Tibial nerve (tissue), 3 donors: ENCODE results near the gene TOM1L2.

Experiments used
- POLR2A ChIP-seq, 2 donors: fragments of 450-650 bp; IDR thresholded peaks; one replicate each; pipeline ENCODE4 v1.6.1; 2017; ENCODE audit warnings: antibody characterized with exemption in 2 of 2, mild to moderate bottlenecking in 2 of 2, moderate library complexity in 2 of 2
- TF ChIP-seq, protein P1 (sequence below), 5 experiments: fragments of 200-600 bp in 3 of 5; fragments of 450-650 bp in 2 of 5; sonication (generic) in 3 of 5; IDR thresholded peaks; one replicate each; pipeline ENCODE4 v1.5.1; 2016 to 2019; ENCODE audit warnings: antibody characterized with exemption in 5 of 5, mild to moderate bottlenecking in 3 of 5, moderate library complexity in 2 of 5

DNA sequence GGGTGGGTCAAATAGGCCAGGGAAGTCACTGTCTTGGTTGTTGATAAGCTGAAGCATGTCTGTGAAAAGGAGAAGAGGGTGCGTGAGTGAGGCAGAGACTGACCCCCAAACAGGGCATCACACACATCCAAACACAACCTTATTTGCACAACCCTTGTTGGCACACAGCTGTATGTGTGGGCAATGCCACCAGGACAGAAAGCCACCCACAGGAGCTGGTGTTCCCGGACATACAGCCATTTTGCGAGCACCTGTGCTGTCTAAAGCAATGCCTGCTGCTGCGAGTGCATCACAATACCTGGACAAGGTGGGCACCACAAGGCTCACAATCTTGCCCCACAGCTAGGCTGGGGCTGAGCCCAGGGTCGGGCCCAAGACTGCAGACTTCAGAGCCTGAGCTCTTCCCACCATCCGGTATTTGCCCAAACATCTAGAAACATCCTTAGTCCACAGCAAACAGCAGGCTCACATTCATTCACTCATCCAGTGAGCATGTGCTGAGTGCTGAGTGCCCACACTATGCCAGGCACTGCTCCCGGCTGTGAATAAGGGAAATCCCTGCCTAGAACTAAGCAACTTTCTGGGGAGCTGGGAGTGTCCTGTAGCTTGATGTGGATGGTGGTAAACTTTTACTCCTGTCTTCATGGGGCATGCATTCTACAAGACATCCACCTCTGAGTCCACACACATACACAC, 151.6 kb downstream of the TOM1L2 start:
- TF ChIP-seq, protein P1, sequence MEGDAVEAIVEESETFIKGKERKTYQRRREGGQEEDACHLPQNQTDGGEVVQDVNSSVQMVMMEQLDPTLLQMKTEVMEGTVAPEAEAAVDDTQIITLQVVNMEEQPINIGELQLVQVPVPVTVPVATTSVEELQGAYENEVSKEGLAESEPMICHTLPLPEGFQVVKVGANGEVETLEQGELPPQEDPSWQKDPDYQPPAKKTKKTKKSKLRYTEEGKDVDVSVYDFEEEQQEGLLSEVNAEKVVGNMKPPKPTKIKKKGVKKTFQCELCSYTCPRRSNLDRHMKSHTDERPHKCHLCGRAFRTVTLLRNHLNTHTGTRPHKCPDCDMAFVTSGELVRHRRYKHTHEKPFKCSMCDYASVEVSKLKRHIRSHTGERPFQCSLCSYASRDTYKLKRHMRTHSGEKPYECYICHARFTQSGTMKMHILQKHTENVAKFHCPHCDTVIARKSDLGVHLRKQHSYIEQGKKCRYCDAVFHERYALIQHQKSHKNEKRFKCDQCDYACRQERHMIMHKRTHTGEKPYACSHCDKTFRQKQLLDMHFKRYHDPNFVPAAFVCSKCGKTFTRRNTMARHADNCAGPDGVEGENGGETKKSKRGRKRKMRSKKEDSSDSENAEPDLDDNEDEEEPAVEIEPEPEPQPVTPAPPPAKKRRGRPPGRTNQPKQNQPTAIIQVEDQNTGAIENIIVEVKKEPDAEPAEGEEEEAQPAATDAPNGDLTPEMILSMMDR (IDR thresholded peaks at IDR 0.05): no peak
- no peak for TF ChIP-seq POLR2A (IDR thresholded peaks at IDR 0.05)
